A172 (cell line): Measurements from ENCODE around the gene ATP11B. TPM values are rescaled to one million over a fixed set of nuclear protein-coding genes. Genes with fewer than 3 reads are reported as not detected.
A peak's percentile ranks its signal among the peaks of the same experiment; 100 is the strongest.
"Not testable (repeated sequence)": the region's sequence is repeated elsewhere in the genome, so short reads cannot be mapped to it uniquely, and the experiment has no call there.

Source experiments
- DNase-seq: peaks from one replicate; pipeline ENCODE4 v3.0.0-alpha.2; 2015; ENCODE audit warnings: low spot score
- total RNA-seq: library from RNA; depleted of rRNA; stranded (reverse); fragments of >200 nt; shearing (Covaris generic); gene quantifications from 2 replicates; pipeline ENCODE4 v1.2.3, GENCODE V29; 2014

Gene ATP11B
- total RNA-seq, 1 experiment from 2014 or later = 55.5 TPM

- DNase-seq = no peak
These were observed 1.4 kb downstream of the ATP11B start for GRCh38 chr3:182794455-182795388.

- peak; percentile 65 for DNase-seq
These were observed 2.1 kb downstream of the ATP11B start for GRCh38 chr3:182795389-182795782.

GRCh38 chr3:182796310-182796709 is 3.0 kb downstream of the ATP11B start:
- DNase-seq = no peak

GRCh38 chr3:182797876-182798275 is 4.6 kb downstream of the ATP11B start:
- no peak for DNase-seq

- DNase-seq = not testable (repeated sequence)
These were observed 5.8 kb downstream of the ATP11B start for GRCh38 chr3:182799143-182799542.

GRCh38 chr3:182800508-182800907 is 7.2 kb downstream of the ATP11B start:
- no peak for DNase-seq

GRCh38 chr3:182802413-182803390 is 9.4 kb downstream of the ATP11B start:
- no peak for DNase-seq

- DNase-seq = no peak
These were observed 10.3 kb downstream of the ATP11B start for GRCh38 chr3:182803596-182803995.

- no peak for DNase-seq
These were observed 13.8 kb downstream of the ATP11B start for GRCh38 chr3:182807061-182807460.

GRCh38 chr3:182808041-182808770 is 14.9 kb downstream of the ATP11B start:
- no peak for DNase-seq

GRCh38 chr3:182809531-182809930 is 16.2 kb downstream of the ATP11B start:
- DNase-seq = no peak

GRCh38 chr3:182810574-182811268 is 17.4 kb downstream of the ATP11B start:
- DNase-seq = peak; percentile 10

GRCh38 chr3:182811269-182811596 is 17.9 kb downstream of the ATP11B start:
- no peak for DNase-seq

- DNase-seq = no peak
These were observed 18.8 kb downstream of the ATP11B start for GRCh38 chr3:182812123-182812522.

GRCh38 chr3:182814419-182815062 is 21.2 kb downstream of the ATP11B start:
- DNase-seq = no peak

GRCh38 chr3:182816181-182816580 is 22.9 kb downstream of the ATP11B start:
- no peak for DNase-seq

- no peak for DNase-seq
These were observed 25.1 kb downstream of the ATP11B start for GRCh38 chr3:182818296-182818978.

GRCh38 chr3:182821221-182821981 is 28.1 kb downstream of the ATP11B start:
- no peak for DNase-seq

GRCh38 chr3:182822260-182822659 is 29.0 kb downstream of the ATP11B start:
- DNase-seq = not testable (repeated sequence)
